ENCODE results near the gene ENTPD1.

ENTPD1 gene

DNA sequence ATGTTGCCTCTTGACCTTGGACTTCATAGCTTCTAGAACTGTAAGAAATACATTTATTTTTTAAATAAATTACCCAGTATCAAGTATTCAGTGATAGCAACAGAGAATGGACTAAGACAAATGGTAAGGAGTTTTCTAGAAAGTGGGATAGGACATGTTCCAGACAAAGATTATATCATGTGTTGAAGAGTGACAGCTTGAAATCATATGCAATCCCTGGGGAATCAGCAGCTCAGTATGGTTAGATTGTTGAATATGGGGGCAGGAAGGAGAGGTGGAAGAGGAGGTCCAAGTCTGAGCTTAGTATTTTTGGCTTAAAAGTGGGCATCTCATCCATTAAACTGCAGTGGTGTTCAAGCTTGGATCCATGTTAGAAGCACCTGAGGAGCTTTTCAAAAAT, 74.1 kb downstream of the ENTPD1 start:
- Histone ChIP-seq H3K36me3 (replicated peaks; ENCODE audit: low read depth, low read length) (peaks cover 14% of the 10 kb centered on the region), H3K4me3 (ENCODE audit: low read length) (no peak overlapping the region), H3K79me2 (ENCODE audit: low read length) (peaks cover 24% of the 10 kb centered on the region), H3K9ac (ENCODE audit: low read length) (no peak overlapping the region), H3K4me1 (ENCODE audit: low read length) (peaks cover 56% of the 10 kb centered on the region), H3K9me3 (ENCODE audit: insufficient read depth, low read length) (no peaks in the 10 kb centered on the region), H3K27ac (ENCODE audit: low read length) (peak overlapping the region; percentile 100), H3K4me2 (ENCODE audit: low read length) (no peak overlapping the region), H2AFZ (ENCODE audit: low read depth, low read length) (no peak overlapping the region), H4K20me1 (ENCODE audit: insufficient read depth, low read length) (no peaks in the 10 kb centered on the region), H3K27me3 (ENCODE audit: low read depth, low read length) (no peaks in the 10 kb centered on the region)
- no peak for TF ChIP-seq EZH2phosphoT487 (IDR thresholded peaks at IDR 0.05; ENCODE audit: low read depth)
- TF ChIP-seq, protein P1, sequence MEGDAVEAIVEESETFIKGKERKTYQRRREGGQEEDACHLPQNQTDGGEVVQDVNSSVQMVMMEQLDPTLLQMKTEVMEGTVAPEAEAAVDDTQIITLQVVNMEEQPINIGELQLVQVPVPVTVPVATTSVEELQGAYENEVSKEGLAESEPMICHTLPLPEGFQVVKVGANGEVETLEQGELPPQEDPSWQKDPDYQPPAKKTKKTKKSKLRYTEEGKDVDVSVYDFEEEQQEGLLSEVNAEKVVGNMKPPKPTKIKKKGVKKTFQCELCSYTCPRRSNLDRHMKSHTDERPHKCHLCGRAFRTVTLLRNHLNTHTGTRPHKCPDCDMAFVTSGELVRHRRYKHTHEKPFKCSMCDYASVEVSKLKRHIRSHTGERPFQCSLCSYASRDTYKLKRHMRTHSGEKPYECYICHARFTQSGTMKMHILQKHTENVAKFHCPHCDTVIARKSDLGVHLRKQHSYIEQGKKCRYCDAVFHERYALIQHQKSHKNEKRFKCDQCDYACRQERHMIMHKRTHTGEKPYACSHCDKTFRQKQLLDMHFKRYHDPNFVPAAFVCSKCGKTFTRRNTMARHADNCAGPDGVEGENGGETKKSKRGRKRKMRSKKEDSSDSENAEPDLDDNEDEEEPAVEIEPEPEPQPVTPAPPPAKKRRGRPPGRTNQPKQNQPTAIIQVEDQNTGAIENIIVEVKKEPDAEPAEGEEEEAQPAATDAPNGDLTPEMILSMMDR (IDR thresholded peaks at IDR 0.05; ENCODE audit: low read depth, low read length): no peak

DNA sequence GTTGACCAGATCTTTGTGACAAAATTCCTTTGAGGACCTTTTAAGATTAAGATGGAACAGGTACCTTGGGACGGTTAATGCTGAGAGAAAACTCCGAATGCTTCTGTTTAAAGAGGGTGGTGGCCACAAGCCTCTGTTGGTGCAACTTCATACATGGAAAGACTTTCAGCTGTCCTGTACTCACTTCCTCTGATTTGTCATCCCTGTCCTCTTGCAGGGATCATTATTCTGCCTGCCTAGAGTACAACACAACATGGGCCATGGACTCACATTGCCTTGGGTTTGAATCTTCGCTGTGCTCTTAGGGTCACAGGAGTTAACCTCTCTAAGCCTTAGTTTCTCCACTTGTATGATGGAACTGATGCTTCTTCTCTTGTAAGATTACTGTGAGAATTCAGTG, 75.1 kb downstream of the ENTPD1 start:
- peak overlapping the region; percentile 82 for H3K9ac ChIP-seq (ENCODE audit: low read length)
- no peak overlapping the region for H2AFZ ChIP-seq (ENCODE audit: low read depth, low read length)

DNA sequence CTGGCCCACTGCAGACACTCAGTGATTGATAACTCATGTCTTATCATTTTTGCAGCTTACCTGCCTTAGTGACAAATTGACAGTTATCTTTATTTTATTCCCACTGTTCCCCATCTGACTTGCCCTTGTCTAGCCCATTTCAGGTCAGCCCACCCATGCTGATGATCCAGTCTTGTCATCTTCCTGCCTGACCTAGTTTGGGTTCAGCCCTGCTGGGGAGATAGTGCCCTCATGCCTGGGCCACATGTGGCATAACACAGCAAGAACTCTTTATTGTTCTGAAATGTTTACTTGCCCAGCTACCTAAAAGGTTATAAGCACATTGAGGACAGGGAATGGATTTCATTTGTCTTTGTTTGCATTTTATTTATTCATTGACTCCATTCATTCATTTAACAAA, 75.6 kb downstream of the ENTPD1 start:
- H3K27me3 ChIP-seq (ENCODE audit: low read depth, low read length): no peaks in the 10 kb centered on the region
- no peaks in the 10 kb centered on the region for H4K20me1 ChIP-seq (ENCODE audit: insufficient read depth, low read length)
- H2AFZ ChIP-seq (ENCODE audit: low read depth, low read length): no peak overlapping the region
- peak overlapping the region; percentile 100 for H3K27ac ChIP-seq (ENCODE audit: low read length)
- peak overlapping the region; percentile 74 for H3K4me2 ChIP-seq (ENCODE audit: low read length)
- H3K4me1 ChIP-seq (ENCODE audit: low read length): peaks cover 69% of the 10 kb centered on the region
- no peak for TF ChIP-seq EZH2phosphoT487 (IDR thresholded peaks at IDR 0.05; ENCODE audit: low read depth)
- TF ChIP-seq, protein P1 (IDR thresholded peaks at IDR 0.05; ENCODE audit: low read depth, low read length): no peak
- peaks cover 11% of the 10 kb centered on the region for H3K36me3 ChIP-seq (replicated peaks; ENCODE audit: low read depth, low read length)
- no peaks in the 10 kb centered on the region for H3K9me3 ChIP-seq (ENCODE audit: insufficient read depth, low read length)
- H3K9ac ChIP-seq (ENCODE audit: low read length): peak overlapping the region; percentile 82
- H3K79me2 ChIP-seq (ENCODE audit: low read length): peaks cover 35% of the 10 kb centered on the region
- H3K4me3 ChIP-seq (ENCODE audit: low read length): peak overlapping the region; percentile 41

More for the DNA sequence above, 75.1 kb downstream of the ENTPD1 start:
- TF ChIP-seq EZH2phosphoT487 (IDR thresholded peaks at IDR 0.05; ENCODE audit: low read depth): no peak
- TF ChIP-seq, protein P1 (IDR thresholded peaks at IDR 0.05; ENCODE audit: low read depth, low read length): no peak
- peaks cover 64% of the 10 kb centered on the region for H3K4me1 ChIP-seq (ENCODE audit: low read length)
- H3K27ac ChIP-seq (ENCODE audit: low read length): peak overlapping the region; percentile 100
- H3K27me3 ChIP-seq (ENCODE audit: low read depth, low read length): no peaks in the 10 kb centered on the region
- H3K4me2 ChIP-seq (ENCODE audit: low read length): peak overlapping the region; percentile 74
- H4K20me1 ChIP-seq (ENCODE audit: insufficient read depth, low read length): no peaks in the 10 kb centered on the region
- peak overlapping the region; percentile 41; the same call in 1 of the 2 replicates for H3K4me3 ChIP-seq (ENCODE audit: low read length)
- peaks cover 11% of the 10 kb centered on the region for H3K36me3 ChIP-seq (replicated peaks; ENCODE audit: low read depth, low read length)
- H3K79me2 ChIP-seq (ENCODE audit: low read length): peaks cover 35% of the 10 kb centered on the region
- no peaks in the 10 kb centered on the region for H3K9me3 ChIP-seq (ENCODE audit: insufficient read depth, low read length)

DNA sequence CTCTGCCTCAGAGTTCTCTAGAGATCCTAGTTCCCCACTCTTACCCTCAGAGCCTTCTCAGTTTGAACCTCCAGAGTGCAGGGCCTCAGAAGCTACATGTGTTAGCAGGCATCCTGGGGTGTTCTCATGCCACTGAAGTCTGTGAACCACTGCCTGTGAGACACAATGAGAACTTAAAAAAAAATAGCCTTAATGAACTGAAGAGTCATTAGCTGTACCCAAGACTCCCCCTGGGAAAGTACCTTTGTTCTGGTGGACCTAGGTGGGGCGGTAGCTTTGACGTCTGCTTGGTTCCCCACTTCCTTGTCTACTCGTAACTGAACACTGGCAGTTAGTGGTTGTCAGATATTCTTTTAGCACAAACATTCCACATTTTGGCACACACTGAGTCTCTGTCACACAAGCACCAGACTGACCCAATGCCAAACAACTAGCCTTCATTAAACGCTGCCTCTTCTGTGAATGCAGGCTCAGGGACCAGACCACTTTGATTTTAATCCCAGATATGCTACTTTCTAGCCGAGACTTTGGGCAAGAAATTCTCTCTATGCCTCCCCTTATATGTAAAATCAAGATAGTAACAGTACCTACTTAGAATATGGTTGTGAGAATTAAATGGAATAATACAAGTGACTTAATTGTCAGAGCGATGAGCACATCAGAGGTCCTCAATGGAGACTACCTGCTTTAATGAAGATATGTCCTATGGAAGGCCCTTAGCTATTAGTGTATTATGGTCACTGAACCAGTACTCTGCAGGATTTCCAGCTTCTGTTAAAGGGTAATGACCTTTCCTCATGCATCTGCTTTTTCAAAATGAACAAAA, 76.5 kb downstream of the ENTPD1 start:
- peak overlapping the region; percentile 74 for H3K4me2 ChIP-seq (ENCODE audit: low read length)
- no peaks in the 10 kb centered on the region for H3K27me3 ChIP-seq (ENCODE audit: low read depth, low read length)
- H3K4me1 ChIP-seq (ENCODE audit: low read length): peaks cover 78% of the 10 kb centered on the region
- H3K36me3 ChIP-seq (replicated peaks; ENCODE audit: low read depth, low read length): peaks cover 11% of the 10 kb centered on the region
- peak overlapping the region; percentile 100 for H3K27ac ChIP-seq (ENCODE audit: low read length)
- H3K9me3 ChIP-seq (ENCODE audit: insufficient read depth, low read length): no peaks in the 10 kb centered on the region
- peaks cover 44% of the 10 kb centered on the region for H3K79me2 ChIP-seq (ENCODE audit: low read length)
- TF ChIP-seq, protein P1 (IDR thresholded peaks at IDR 0.05; ENCODE audit: low read depth, low read length): no peak
- TF ChIP-seq EZH2phosphoT487 (IDR thresholded peaks at IDR 0.05; ENCODE audit: low read depth): no peak
- no peaks in the 10 kb centered on the region for H4K20me1 ChIP-seq (ENCODE audit: insufficient read depth, low read length)
- H2AFZ ChIP-seq (ENCODE audit: low read depth, low read length): no peak overlapping the region
- H3K9ac ChIP-seq (ENCODE audit: low read length): peak overlapping the region; percentile 82
- peak overlapping the region; percentile 50 for H3K4me3 ChIP-seq (ENCODE audit: low read length)
